Measurements from ENCODE around the gene IMMP2L.

Gene IMMP2L

DNA sequence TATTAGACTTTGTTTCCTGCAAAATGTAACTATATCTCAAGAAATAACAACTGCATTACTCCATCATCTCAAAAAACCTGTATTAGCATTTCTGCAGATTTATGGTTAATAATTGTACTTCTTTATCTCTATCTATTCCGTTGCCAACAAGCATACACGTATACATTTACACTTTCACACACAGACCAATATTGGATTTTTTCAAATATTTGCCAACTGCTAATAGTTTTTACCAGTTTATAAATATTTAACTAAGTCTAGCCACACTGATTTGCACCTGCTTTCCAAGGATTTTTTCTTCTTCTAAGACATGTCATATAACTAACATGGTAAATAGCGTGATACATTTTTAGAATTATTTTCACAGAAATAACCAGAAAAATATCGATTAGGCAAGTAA is 459.2 kb downstream of the IMMP2L start:
- TF ChIP-seq, protein P1, sequence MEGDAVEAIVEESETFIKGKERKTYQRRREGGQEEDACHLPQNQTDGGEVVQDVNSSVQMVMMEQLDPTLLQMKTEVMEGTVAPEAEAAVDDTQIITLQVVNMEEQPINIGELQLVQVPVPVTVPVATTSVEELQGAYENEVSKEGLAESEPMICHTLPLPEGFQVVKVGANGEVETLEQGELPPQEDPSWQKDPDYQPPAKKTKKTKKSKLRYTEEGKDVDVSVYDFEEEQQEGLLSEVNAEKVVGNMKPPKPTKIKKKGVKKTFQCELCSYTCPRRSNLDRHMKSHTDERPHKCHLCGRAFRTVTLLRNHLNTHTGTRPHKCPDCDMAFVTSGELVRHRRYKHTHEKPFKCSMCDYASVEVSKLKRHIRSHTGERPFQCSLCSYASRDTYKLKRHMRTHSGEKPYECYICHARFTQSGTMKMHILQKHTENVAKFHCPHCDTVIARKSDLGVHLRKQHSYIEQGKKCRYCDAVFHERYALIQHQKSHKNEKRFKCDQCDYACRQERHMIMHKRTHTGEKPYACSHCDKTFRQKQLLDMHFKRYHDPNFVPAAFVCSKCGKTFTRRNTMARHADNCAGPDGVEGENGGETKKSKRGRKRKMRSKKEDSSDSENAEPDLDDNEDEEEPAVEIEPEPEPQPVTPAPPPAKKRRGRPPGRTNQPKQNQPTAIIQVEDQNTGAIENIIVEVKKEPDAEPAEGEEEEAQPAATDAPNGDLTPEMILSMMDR (IDR thresholded peaks at IDR 0.05; ENCODE audit: insufficient read depth, low read depth, low read length, missing control alignments): no peak
- no peak for DNase-seq (ENCODE audit: low read depth)
- no peak overlapping the region for H3K4me3 ChIP-seq (ENCODE audit: low read length)

DNA sequence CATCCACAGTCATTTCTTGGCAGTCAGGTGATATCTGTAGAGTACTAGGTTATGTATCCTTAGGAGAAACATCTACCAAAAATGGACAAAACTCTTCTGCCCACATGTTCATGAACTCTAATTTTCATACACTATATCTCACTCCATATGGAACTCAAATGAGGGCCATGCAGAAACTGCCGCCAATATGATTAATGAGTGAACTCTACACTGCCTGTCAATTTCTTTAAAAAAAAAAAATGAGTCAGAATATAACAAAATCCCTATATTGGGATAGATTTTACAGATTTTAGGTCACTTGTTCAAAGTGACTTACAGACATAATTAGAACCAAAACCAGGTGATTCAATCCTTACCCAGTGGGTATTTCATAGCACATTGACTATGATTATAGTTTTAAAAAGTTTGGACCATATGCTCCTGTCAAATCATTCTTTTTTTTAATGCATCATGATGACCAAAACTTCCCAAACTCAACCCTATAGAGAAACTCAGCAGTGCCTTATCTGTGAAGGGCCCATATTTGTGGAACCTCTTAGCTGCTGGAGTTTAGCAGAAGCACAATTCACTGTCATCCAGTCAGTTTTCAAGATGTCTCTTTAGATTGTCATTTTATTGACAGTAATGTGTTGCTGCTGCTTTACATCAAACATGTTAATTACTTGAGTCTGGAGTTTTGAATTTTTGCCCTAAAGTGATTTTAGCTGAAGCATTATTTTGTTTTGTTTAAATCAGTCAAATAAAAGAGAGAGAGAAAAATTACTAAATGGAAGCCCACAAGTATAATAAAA is 460.2 kb downstream of the IMMP2L start:
- no peak overlapping the region for H3K4me3 ChIP-seq (ENCODE audit: low read length)
- no peak for DNase-seq (ENCODE audit: low read depth)
- TF ChIP-seq, protein P1 (IDR thresholded peaks at IDR 0.05; ENCODE audit: insufficient read depth, low read depth, low read length, missing control alignments): no peak

- no peak overlapping the region for H3K4me3 ChIP-seq (ENCODE audit: low read length)
- TF ChIP-seq, protein P1 (IDR thresholded peaks at IDR 0.05; ENCODE audit: insufficient read depth, low read depth, low read length, missing control alignments): no peak
- no peak for DNase-seq (ENCODE audit: low read depth)
Measured at GRCh38 chr7:111098926-111099250, 463.4 kb downstream of the IMMP2L start.

- no peak overlapping the region for H3K4me3 ChIP-seq (ENCODE audit: low read length)
- DNase-seq (ENCODE audit: low read depth): peak; percentile 41
- TF ChIP-seq, protein P1 (IDR thresholded peaks at IDR 0.05; ENCODE audit: insufficient read depth, low read depth, low read length, missing control alignments): peak; percentile 76
Measured at GRCh38 chr7:111098011-111098925, 464.0 kb downstream of the IMMP2L start.

DNA sequence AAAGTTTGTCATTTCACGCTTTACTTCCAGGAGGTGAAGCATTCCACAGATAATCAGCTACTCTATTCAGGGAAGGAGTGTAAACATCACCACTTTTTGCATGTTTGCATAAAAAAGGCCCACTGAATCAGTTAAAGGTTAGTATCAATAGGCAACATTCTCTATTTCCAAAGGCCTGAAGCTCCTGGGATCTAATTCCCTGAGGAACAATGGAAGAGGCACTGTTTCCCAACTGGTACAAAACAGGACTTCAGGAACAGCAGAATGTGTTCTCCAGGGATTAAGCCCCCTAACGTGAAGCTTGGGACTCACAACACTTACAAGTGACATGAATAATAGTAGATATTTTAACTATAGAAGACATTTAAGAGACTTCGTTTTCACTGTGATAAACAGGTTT is 465.3 kb downstream of the IMMP2L start:
- no peak for DNase-seq (ENCODE audit: low read depth)
- TF ChIP-seq, protein P1 (IDR thresholded peaks at IDR 0.05; ENCODE audit: insufficient read depth, low read depth, low read length, missing control alignments): no peak
- H3K4me3 ChIP-seq (ENCODE audit: low read length): no peak overlapping the region

DNA sequence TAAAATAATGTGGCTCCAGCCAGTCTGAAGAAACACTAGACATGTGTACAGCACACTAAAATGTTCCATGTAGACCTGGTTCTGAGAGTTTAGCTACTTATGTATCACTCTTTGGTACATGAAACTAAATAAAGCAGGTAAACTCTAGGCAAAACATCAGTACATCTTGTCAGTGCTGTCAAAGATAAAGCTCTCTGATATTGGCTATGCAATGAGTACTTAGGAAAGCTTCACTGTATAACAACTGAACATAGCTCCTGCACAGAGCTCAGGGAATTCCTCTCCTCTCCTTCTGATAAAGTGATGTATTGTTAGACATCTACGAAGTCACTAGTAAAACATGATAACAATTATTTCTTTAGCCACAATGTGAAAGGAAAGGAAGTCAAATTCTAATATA is 467.9 kb downstream of the IMMP2L start:
- DNase-seq (ENCODE audit: low read depth): no peak
- TF ChIP-seq, protein P1 (IDR thresholded peaks at IDR 0.05; ENCODE audit: insufficient read depth, low read depth, low read length, missing control alignments): no peak
- H3K4me3 ChIP-seq (ENCODE audit: low read length): no peak overlapping the region
